Caki2 (cell line): ENCODE results near the gene SRC. TPM values are rescaled to one million over a fixed set of nuclear protein-coding genes. Genes with fewer than 3 reads are reported as not detected.

Experiments used
- DNase-seq: peaks from one replicate; pipeline ENCODE4 v3.0.0-alpha.2; 2015; ENCODE audit warnings: low read depth
- in situ Hi-C: cut with HindIII; loops from 2 replicates; pipeline ENCODE4 v1.10.0; 2016; ENCODE audit warnings: low sequenced_read_pairs, low pct_unique_long_range_greater_than_20kb, mixed read lengths
- total RNA-seq: library from RNA; depleted of rRNA; stranded (reverse); fragments of >200 nt; shearing (Covaris generic); gene quantifications from 2 replicates; pipeline ENCODE4 v1.2.3, GENCODE V29; 2014; ENCODE audit warnings: low replicate concordance

Gene SRC
- total RNA-seq, 1 experiment from 2014 or later = 153 TPM

DNA sequence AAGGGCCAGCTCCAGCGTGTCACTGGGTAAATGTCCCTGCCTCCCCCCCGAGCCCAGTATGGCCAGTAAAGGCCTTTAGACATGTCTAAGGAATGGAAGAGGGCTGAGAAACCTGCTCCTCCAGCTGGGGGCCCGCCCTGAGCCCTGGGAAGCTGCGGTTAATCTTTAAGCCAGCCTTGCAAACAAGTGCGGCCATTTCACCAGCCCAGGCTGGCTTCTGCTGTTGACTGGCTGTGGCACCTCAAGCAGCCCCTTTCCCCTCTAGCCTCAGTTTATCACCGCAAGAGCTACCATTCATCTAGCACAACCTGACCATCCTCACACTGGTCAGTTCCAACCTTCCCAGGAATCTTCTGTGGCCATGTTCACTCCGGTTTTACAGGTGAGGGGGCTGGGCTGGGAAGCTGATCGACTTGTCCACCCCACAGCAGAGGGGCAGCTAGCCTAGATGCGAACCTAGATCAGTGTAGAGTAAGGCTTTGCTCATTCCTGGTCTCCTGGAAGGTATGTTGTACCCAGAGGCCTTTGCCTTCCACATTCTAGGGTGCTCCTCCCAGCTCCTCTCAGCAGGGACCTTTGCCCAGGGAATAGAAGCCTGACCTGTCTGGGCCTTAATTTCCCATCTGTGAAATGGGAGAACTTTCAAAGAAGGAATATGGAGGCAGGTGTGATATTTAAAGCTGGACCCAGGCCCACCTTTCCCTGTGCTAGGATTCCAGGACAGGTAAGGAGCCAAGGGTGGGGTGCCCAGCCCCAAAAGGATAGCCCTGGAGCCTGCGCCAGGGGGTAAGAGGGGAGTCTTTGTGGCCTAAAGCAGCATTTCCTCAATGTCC lies 1.2 kb upstream of the SRC start:
- in situ Hi-C loops = no loop called here
- DNase-seq = peak; percentile 86

GRCh38 chr20:37346236-37346534 lies 245 bp downstream of the SRC start:
- in situ Hi-C loops = no loop called here
- no peak for DNase-seq

- in situ Hi-C loops = no loop called here
- DNase-seq = no peak
Measured at GRCh38 chr20:37346535-37347346, 801 bp downstream of the SRC start.

DNA sequence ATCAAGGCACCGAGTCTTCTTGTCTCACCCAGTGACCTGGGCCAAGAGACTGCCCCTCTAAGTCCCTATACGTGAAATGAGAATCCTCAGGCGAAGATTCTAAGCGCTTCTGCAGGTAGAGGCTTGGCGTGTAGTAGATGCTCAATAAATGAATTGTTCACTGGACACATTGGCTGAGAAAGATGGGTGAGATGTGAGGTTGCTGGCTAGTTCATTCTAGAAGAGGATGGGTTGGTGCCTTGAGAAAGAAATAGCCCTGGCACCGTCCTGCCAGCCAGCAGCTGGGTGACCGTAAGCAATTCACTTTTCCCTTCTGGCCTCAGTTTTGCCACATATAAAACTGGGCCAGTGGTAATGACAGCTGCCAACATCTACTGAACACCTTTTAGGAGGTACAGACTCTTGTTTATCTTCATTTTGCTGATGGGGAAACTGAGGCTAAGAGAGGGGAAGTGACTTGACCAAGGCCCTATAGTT lies 1.4 kb downstream of the SRC start:
- DNase-seq = no peak
- in situ Hi-C loops = no loop called here

- in situ Hi-C loops = no loop called here
- DNase-seq = no peak
Measured at GRCh38 chr20:37347891-37348791, 2.2 kb downstream of the SRC start.

- DNase-seq = no peak
Measured at GRCh38 chr20:37348792-37349516, 3.0 kb downstream of the SRC start.

DNA sequence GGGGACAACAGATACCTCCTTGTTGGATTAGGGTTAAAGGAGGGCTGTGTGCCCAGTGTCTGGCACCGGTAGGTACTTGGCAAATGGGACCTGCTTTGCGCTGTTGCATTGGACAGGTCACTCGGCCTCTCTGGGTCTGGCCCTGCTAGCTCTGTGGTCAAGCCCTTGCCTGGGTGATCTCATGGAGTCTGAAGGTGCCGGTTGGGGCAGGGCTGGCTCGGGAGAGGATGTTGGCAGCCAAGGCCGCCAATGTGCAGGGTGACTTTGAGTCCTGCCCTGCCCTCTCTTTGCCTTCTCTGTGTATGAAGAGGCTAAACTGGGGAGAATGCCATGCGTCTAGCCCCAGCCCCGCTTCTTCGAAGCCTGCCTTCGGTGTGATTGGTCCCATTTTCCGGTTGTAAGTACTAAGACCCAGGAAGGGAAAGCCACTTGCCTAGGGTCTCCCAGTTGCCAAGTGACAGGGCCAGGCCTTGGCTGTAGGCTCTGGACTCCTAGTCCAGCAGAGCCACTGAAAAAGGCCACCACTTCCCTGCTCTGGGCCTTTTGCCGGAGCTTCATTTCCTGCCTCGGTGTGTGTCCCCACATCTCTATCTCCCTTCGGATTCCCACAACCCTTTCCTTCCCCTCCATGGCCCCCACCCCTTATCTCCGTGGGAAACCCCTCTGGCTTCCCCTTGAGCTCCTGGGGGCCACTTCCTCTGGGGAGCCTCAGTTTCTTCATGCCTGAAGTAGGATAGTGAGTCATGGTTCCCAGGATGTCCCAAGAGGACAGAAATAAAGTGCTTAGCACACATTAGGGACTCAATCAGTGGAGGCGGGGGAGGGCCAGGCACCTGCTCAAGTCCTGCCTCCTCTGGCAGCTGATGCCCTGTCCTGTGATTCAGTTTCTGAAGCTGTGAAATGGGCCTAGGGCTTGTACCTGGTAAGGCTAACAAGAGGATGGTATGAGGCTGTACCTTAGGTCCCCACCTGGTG lies 3.9 kb downstream of the SRC start:
- in situ Hi-C loops = no loop called here
- no peak for DNase-seq

More at GRCh38 chr20:37348792-37349516, 3.0 kb downstream of the SRC start:
- in situ Hi-C loops = no loop called here

- in situ Hi-C loops = no loop called here
Measured at GRCh38 chr20:37350649-37351574, 5.0 kb downstream of the SRC start.

DNA sequence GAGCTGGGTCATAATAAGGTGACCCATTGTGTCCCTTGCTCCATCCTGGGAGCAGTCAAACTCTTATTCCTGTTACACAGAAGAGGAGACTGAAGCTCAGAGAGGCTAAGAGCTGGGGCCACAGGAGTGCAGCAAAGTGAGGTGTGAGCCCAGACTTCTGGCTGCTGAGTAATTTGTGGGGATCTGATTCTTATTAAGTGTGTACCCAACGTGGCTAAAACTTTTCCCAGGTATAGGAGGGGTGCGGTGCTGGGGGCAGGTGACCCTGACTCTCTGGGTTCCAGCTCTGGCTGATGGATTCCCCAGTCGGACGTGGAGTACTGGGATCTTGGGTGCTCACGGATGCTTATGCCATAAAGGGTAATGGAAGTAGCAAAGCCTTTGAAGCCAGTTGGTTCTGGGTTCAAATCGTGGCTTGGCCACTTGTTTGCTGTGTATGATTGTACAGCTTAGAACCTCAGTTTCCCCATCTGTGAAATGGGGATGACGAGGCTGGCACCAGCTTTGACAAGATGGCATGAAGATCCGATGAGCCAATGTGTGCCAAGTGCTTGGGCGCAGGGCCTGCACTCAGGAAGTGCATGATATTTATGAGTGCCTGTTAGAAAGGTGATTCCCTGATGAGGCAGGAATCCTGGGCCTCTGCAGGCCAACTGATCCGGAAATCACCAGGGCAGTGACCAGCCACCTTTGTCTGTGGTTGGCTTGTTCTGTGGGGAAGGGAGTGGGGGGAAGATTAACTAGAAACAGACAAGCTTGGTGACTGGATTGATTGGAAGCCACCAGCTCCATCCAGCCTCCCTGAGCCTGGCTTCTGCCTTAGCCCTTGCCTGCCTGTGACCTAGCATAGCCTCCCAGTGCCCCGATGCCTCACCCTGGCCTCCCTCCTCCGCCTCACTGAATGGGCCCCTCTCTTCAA lies 6.0 kb downstream of the SRC start:
- no peak for DNase-seq
- in situ Hi-C loops = no loop called here

More at GRCh38 chr20:37350649-37351574, 5.0 kb downstream of the SRC start:
- no peak for DNase-seq

GRCh38 chr20:37352608-37352980 lies 6.7 kb downstream of the SRC start:
- in situ Hi-C loops = no loop called here
- no peak for DNase-seq

GRCh38 chr20:37353285-37353849 lies 7.4 kb downstream of the SRC start:
- in situ Hi-C loops = no loop called here
- no peak for DNase-seq

DNA sequence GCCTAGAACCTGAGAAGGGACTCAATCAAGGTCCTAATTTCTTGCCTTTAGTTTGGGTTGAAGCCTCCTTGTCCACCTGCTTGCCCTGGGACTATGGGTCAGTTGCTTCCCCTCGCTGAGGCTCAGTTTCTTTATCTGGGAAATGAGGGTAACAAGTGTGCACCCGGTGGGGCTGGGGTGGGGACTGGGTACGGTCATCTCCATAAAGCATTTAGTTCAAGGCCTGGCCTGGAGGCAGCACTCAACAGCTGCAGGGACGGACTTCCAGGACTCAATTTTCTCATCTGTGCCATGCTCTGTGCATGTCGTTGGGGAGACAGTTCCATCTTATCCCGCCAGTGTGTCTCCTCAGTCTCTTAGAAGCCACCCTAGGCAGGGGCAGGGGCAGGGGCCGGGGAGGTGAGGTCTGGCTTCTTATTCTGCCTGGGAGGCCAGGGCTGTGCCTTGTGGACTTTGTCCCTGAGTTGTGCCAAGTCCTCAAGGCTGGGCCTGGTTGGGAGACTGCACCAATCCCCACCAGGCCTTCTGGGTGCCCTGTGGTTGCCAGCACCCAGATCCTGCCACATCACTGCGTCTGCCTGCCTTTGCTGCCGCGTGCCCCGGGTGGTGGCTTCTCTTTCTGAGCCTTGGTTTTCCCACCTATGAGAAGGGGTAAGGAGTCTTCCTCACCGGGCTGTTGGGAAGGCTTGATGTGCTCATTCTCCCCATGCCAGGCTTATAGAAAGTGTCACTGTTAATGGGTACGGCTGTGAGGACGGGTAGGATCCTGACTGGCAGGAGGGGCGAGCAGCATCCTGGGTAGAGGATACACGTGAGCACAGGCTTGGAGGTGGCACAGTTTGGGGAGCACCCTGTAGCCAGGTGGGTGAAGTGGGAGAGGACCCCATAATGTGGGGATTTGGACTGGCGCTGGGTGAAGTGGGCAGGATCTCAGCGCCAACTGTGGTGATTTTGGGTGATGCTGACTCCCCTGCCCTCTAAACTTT lies 8.6 kb downstream of the SRC start:
- DNase-seq = no peak
- in situ Hi-C loops = no loop called here

DNA sequence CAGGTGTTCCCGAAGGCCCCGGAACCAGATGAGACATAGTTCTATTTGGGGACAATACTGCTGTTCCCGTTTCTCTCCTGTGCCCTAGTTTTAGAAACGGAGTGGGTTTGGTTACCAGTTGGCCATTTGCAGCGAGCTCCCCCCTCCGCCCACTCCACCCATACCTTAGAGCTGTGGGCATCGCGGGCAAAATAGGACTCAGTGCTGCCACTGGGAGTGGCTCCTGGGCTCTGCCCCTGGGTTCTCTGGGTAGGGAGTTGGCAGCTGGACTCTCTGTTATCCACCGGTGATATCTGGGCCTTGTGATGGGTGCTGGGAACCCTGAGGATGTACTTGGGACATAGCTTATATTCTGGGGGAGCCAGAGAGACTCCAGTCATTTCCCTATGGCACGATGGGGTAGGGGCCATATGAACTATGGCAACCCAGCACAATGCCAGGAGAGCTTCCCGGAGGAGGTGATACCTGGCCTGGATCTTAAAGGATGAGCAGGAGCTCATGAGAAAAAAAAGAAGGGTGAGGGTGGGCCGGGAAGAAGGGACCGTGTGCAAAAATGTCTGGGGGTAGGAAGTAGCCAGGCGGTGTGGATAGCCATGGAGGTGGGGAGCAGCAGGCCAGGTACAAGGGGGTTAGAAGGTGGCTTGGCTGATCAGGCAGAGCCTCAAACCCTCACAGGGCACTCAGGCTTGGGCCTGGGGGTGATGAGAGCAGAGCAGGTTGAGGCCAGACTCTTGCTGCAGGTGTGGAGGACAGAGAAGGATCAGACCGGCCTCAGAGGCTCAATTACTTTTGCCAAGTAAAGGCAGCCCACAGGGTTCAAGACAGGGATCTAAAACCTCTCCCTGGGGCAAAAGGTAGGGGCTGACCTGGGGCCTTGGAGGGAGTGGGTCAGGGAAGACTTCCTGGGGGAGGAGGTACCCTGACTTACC lies 9.6 kb downstream of the SRC start:
- no peak for DNase-seq
- in situ Hi-C loops = no loop called here
